Measurements from ENCODE around the gene PLOD1.
A peak's percentile ranks its signal among the peaks of the same experiment; 100 is the strongest.

Gene PLOD1

DNA sequence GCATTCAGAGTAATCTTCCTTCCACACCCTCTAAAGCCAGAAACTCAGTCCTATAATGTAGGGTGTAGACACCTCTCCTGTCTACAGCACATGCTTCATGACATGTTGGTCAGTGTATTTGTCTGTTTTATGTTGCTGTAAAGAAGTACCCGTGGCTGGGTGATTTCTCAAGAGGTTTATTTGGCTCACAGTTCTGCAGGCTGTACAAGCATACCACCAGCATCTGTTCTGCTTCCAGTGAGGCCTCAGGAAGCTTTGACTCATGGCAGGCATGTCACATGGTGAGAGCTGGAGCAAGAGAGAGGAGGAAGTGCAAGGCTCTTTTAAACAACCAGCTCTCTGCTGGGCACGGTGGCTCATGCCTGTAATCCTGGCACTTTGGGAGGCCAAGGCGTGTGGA, 12.1 kb downstream of the PLOD1 start:
- Histone ChIP-seq H3K27ac (replicated peaks; ENCODE audit: low read length) (no peak overlapping the region), H3K27me3 (ENCODE audit: control insufficient read depth in 3 of 3, insufficient read depth in 3 of 3, low read depth in 1 of 3, low read length in 3 of 3) (no peaks in the 10 kb centered on the region), H2BK12ac (ENCODE audit: low read length) (no peak overlapping the region), H3K23ac (ENCODE audit: low read depth, low read length, poor library complexity) (no peak overlapping the region), H2AK5ac (ENCODE audit: low read depth, low read length) (no peak overlapping the region), H4K8ac (ENCODE audit: low read depth, low read length) (no peak overlapping the region), H3K18ac (ENCODE audit: low read length) (no peak overlapping the region), H2BK15ac (ENCODE audit: low read length) (no peak overlapping the region), H3K4me2 (ENCODE audit: insufficient read depth, low read length, poor library complexity, severe bottlenecking) (no peak overlapping the region), H3K79me1 (ENCODE audit: low read depth, low read length) (no peaks in the 10 kb centered on the region), H3K4ac (ENCODE audit: low read length) (no peak overlapping the region), H3K4me1 (ENCODE audit: control insufficient read depth in 2 of 2, insufficient read depth in 1 of 2, low read depth in 1 of 2, low read length in 2 of 2) (peaks cover 8% of the 10 kb centered on the region in 2 donors), H2BK5ac (ENCODE audit: low read length) (no peak overlapping the region), H3K9ac (ENCODE audit: low read depth, low read length, poor library complexity) (no peak overlapping the region), H2AFZ (ENCODE audit: low read length) (no peak overlapping the region), H3K9me3 (replicated peaks in 1 of 2; ENCODE audit: control insufficient read depth in 2 of 2, insufficient read depth in 1 of 2, low read depth in 1 of 2, low read length in 2 of 2) (peaks cover 1 to 5% of the 10 kb centered on the region in 2 donors), H3K14ac (ENCODE audit: low read length) (no peak overlapping the region), H4K91ac (ENCODE audit: low read depth, low read length, poor library complexity) (no peak overlapping the region), H3K4me3 (ENCODE audit: low read length in 2 of 2) (no peak overlapping the region), H2BK120ac (ENCODE audit: low read depth, low read length) (no peak overlapping the region), H3K36me3 (replicated peaks in 1 of 2; ENCODE audit: control insufficient read depth in 2 of 2, insufficient read depth in 2 of 2, low read length in 2 of 2) (peaks cover 8 to 34% of the 10 kb centered on the region in 2 donors)
- WGBS, 2 donors (ENCODE audit: extremely low coverage in 2 of 2, insufficient read length in 2 of 2, insufficient replicate concordance in 1 of 2), result no CpG with 5 or more reads among the region's 3 CpGs
- DNase-seq (ENCODE audit: low spot score), result no peak

DNA sequence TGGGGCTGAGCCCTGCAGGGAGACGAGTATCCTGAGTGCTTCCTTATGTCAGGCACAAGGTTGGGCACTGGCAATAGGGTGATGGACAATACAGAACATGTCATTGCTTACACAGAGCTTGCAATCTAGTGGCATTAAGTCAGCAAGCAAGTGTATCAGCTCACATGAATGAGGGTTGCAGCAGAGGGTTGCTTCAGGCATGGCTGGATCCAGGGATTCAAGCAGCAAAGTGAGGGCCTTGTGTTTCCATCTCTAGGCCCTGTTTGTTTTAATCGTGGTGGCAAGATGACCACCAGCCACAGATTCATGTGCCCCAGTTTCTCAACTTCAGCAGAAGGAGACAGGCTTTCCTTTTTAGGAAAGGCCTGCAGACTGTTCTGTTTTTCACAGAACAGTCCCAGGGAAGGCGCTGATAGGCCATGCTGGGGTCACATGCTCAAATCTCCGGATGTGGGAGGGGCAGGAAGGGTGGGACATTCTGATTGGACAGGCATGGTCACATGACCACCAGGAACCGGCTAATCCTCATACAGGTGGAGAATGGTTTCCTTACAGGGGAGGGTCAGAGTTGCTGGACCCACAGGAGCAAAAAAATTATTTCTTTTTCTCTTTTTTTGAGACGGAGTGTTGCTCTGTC, 14.4 kb downstream of the PLOD1 start:
- Histone ChIP-seq H3K4me3 (ENCODE audit: low read length in 2 of 2) (no peak overlapping the region), H2BK12ac (ENCODE audit: low read length) (no peak overlapping the region), H3K9me3 (replicated peaks in 1 of 2; ENCODE audit: control insufficient read depth in 2 of 2, insufficient read depth in 1 of 2, low read depth in 1 of 2, low read length in 2 of 2) (peaks cover 1 to 5% of the 10 kb centered on the region in 2 donors), H4K91ac (ENCODE audit: low read depth, low read length, poor library complexity) (no peak overlapping the region), H2AFZ (ENCODE audit: low read length) (no peak overlapping the region), H3K36me3 (replicated peaks in 1 of 2; ENCODE audit: control insufficient read depth in 2 of 2, insufficient read depth in 2 of 2, low read length in 2 of 2) (peaks cover 11 to 40% of the 10 kb centered on the region in 2 donors), H2BK120ac (ENCODE audit: low read depth, low read length) (no peak overlapping the region), H3K27me3 (ENCODE audit: control insufficient read depth in 3 of 3, insufficient read depth in 3 of 3, low read depth in 1 of 3, low read length in 3 of 3) (no peaks in the 10 kb centered on the region), H3K4me1 (ENCODE audit: control insufficient read depth in 2 of 2, insufficient read depth in 1 of 2, low read depth in 1 of 2, low read length in 2 of 2) (peaks cover 5 to 8% of the 10 kb centered on the region in 2 donors), H4K8ac (ENCODE audit: low read depth, low read length) (no peak overlapping the region), H3K9ac (ENCODE audit: low read depth, low read length, poor library complexity) (no peak overlapping the region), H3K18ac (ENCODE audit: low read length) (no peak overlapping the region), H3K4ac (ENCODE audit: low read length) (no peak overlapping the region), H3K4me2 (ENCODE audit: insufficient read depth, low read length, poor library complexity, severe bottlenecking) (no peak overlapping the region), H2BK15ac (ENCODE audit: low read length) (no peak overlapping the region), H3K79me1 (ENCODE audit: low read depth, low read length) (no peaks in the 10 kb centered on the region), H2BK5ac (ENCODE audit: low read length) (no peak overlapping the region), H3K27ac (replicated peaks; ENCODE audit: low read length) (no peak overlapping the region), H2AK5ac (ENCODE audit: low read depth, low read length) (no peak overlapping the region), H3K14ac (ENCODE audit: low read length) (no peak overlapping the region), H3K23ac (ENCODE audit: low read depth, low read length, poor library complexity) (no peak overlapping the region)
- no peak for DNase-seq (ENCODE audit: low spot score)
- no CpG with 5 or more reads among the region's 6 CpGs for WGBS, 2 donors (ENCODE audit: extremely low coverage in 2 of 2, insufficient read length in 2 of 2, insufficient replicate concordance in 1 of 2)

DNA sequence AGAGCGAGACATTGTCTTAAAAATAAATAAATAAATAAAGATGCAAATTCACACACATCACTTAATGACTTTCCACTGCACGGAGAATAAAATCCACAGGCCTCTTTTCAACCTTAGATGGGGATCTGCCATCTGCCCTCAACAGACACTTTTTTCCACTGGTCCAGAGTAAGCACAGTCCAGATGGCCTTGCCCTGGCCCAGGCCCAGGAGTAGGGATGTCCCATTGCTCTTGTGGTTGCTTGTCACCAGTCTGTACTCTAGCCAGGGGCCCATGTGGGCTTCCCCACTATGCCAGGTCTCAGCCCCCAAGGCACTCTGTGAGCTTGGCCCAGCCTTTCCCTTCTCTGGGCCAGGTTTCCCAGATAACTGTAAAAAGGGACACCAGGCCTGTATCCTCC, 17.4 kb downstream of the PLOD1 start:
- no peak overlapping the region for H2AK5ac ChIP-seq (ENCODE audit: low read depth, low read length)
- no peak overlapping the region for H3K27ac ChIP-seq (replicated peaks; ENCODE audit: low read length)
- no peak overlapping the region for H2BK12ac ChIP-seq (ENCODE audit: low read length)
- H3K79me1 ChIP-seq (ENCODE audit: low read depth, low read length), result no peaks in the 10 kb centered on the region
- H2BK5ac ChIP-seq (ENCODE audit: low read length), result no peak overlapping the region
- WGBS, 2 donors (ENCODE audit: extremely low coverage in 2 of 2, insufficient read length in 2 of 2, insufficient replicate concordance in 1 of 2), result no CpG with 5 or more reads among the region's 2 CpGs
- no peak overlapping the region for H3K18ac ChIP-seq (ENCODE audit: low read length)
- H2BK15ac ChIP-seq (ENCODE audit: low read length), result no peak overlapping the region
- H3K9ac ChIP-seq (ENCODE audit: low read depth, low read length, poor library complexity), result no peak overlapping the region
- no peaks in the 10 kb centered on the region for H3K27me3 ChIP-seq (ENCODE audit: control insufficient read depth in 3 of 3, insufficient read depth in 3 of 3, low read depth in 1 of 3, low read length in 3 of 3)
- no peak overlapping the region for H3K4ac ChIP-seq (ENCODE audit: low read length)
- H3K36me3 ChIP-seq (replicated peaks in 1 of 2; ENCODE audit: control insufficient read depth in 2 of 2, insufficient read depth in 2 of 2, low read length in 2 of 2), result peaks cover 17 to 58% of the 10 kb centered on the region in 2 donors
- peaks cover 1 to 5% of the 10 kb centered on the region in 2 donors for H3K9me3 ChIP-seq (replicated peaks in 1 of 2; ENCODE audit: control insufficient read depth in 2 of 2, insufficient read depth in 1 of 2, low read depth in 1 of 2, low read length in 2 of 2)
- no peak overlapping the region for H4K8ac ChIP-seq (ENCODE audit: low read depth, low read length)
- no peak overlapping the region for H2BK120ac ChIP-seq (ENCODE audit: low read depth, low read length)
- no peak for DNase-seq (ENCODE audit: low spot score)
- H3K4me1 ChIP-seq (ENCODE audit: control insufficient read depth in 2 of 2, insufficient read depth in 1 of 2, low read depth in 1 of 2, low read length in 2 of 2), result no peaks in the 10 kb centered on the region
- no peak overlapping the region for H3K14ac ChIP-seq (ENCODE audit: low read length)
- no peak overlapping the region for H3K4me2 ChIP-seq (ENCODE audit: insufficient read depth, low read length, poor library complexity, severe bottlenecking)
- no peak overlapping the region for H3K23ac ChIP-seq (ENCODE audit: low read depth, low read length, poor library complexity)
- H2AFZ ChIP-seq (ENCODE audit: low read length), result no peak overlapping the region
- H3K4me3 ChIP-seq (ENCODE audit: low read length in 2 of 2), result no peak overlapping the region
- no peak overlapping the region for H4K91ac ChIP-seq (ENCODE audit: low read depth, low read length, poor library complexity)

DNA sequence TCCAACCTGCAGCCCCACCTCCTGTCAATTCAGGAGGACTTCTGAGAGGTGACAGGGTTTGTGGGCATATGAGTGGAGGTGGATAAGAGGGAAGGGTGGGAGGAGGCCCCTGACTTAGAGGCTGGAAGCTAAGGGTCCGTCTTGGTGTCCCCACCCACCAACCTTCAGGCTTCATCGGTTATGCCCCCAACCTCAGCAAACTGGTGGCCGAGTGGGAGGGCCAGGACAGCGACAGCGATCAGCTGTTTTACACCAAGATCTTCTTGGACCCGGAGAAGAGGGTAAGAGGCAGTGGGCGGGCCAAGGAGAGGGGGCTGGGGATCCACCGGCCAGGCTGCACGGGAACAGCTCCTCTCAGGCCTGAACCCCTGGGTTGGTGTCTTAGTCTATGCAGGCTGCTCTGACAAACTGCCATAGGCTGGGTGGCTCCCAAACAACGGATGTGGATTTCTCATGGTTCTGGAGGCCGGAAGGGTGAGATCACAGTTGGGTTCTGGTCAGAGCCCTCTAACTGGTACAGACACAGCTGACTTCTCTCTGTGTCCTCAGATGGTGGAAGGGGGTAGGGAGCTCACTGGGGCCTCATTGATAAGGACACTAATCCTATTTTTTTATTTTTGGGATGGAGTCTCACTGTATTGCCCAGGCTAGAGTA, 18.1 kb downstream of the PLOD1 start:
- Histone ChIP-seq H3K27me3 (ENCODE audit: control insufficient read depth in 3 of 3, insufficient read depth in 3 of 3, low read depth in 1 of 3, low read length in 3 of 3) (no peaks in the 10 kb centered on the region), H3K18ac (ENCODE audit: low read length) (no peak overlapping the region), H3K4me2 (ENCODE audit: insufficient read depth, low read length, poor library complexity, severe bottlenecking) (no peak overlapping the region), H3K79me1 (ENCODE audit: low read depth, low read length) (no peaks in the 10 kb centered on the region), H2BK12ac (ENCODE audit: low read length) (no peak overlapping the region), H2AK5ac (ENCODE audit: low read depth, low read length) (no peak overlapping the region), H3K27ac (replicated peaks; ENCODE audit: low read length) (no peak overlapping the region), H3K4ac (ENCODE audit: low read length) (no peak overlapping the region), H4K91ac (ENCODE audit: low read depth, low read length, poor library complexity) (no peak overlapping the region), H3K14ac (ENCODE audit: low read length) (no peak overlapping the region), H2BK120ac (ENCODE audit: low read depth, low read length) (no peak overlapping the region), H2BK5ac (ENCODE audit: low read length) (peak overlapping the region; percentile 87), H3K4me1 (ENCODE audit: control insufficient read depth in 2 of 2, insufficient read depth in 1 of 2, low read depth in 1 of 2, low read length in 2 of 2) (no peaks in the 10 kb centered on the region), H3K23ac (ENCODE audit: low read depth, low read length, poor library complexity) (peak overlapping the region; percentile 36), H2AFZ (ENCODE audit: low read length) (no peak overlapping the region), H3K9ac (ENCODE audit: low read depth, low read length, poor library complexity) (no peak overlapping the region), H2BK15ac (ENCODE audit: low read length) (no peak overlapping the region), H3K36me3 (replicated peaks in 1 of 2; ENCODE audit: control insufficient read depth in 2 of 2, insufficient read depth in 2 of 2, low read length in 2 of 2) (peaks cover 20 to 64% of the 10 kb centered on the region in 2 donors), H4K8ac (ENCODE audit: low read depth, low read length) (peak overlapping the region; percentile 30), H3K9me3 (replicated peaks in 1 of 2; ENCODE audit: control insufficient read depth in 2 of 2, insufficient read depth in 1 of 2, low read depth in 1 of 2, low read length in 2 of 2) (peaks cover 1 to 5% of the 10 kb centered on the region in 2 donors), H3K4me3 (ENCODE audit: low read length in 2 of 2) (no peak overlapping the region)
- no peak for DNase-seq (ENCODE audit: low spot score)
- no CpG with 5 or more reads among the region's 11 CpGs for WGBS, 2 donors (ENCODE audit: extremely low coverage in 2 of 2, insufficient read length in 2 of 2, insufficient replicate concordance in 1 of 2)

All from neuronal stem cell (in vitro differentiated cells).